WI38 (cell line): ENCODE data around the gene ALK.

Source experiments
- H3K4me3 ChIP-seq: 2 replicates; pipeline ENCODE4 v1.5.1; 2011; ENCODE audit warnings: low read depth, mild to moderate bottlenecking, control low read depth, low read length
- TF ChIP-seq, protein P1 (sequence below): IDR thresholded peaks from 2 replicates; pipeline ENCODE4 v1.5.1; 2012; ENCODE audit warnings: low read depth, mild to moderate bottlenecking, control low read depth, low read length

ALK gene

DNA sequence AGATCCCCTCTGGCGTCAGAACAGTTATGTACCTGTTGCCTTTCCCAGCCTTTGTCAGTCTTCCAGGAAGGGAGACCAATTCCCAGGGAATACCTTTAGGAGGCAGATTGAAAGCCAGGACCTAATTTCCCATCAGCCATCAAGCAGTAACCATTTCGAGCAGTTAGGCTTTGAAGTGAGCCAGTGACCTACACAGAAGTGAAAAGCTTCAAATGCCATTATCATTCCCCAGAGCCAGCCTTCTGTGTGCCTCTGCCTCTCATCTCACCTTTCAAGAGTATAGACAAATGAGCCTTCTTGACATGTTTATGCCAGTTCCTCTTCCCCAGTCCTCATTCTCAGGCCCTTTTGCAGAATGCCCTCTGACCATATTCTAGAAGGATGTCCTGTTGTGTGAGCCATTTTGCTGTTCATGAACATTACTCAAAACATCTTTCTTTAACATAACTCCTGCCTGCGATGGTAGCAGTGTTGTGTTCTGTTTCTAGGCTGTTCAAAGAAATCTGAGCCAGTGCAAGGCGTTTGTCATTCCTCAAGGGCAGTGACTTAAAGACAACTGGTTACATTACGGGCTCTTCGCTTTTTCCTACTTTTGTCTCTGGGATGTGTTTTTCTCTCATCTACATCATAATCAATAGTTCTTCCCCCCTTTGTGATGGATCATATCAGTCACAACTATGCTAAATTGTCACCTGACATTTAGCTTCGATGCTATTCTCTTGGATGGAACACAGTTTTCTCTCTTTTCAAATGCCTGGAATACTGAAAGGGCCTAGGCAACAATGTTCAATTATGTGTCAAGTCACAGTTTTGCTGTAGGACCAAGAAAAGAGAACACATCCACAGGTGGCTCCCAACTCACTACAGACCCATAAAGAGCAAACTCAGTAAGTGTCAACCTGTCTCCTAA is 138.6 kb downstream of the ALK start:
- TF ChIP-seq, protein P1, sequence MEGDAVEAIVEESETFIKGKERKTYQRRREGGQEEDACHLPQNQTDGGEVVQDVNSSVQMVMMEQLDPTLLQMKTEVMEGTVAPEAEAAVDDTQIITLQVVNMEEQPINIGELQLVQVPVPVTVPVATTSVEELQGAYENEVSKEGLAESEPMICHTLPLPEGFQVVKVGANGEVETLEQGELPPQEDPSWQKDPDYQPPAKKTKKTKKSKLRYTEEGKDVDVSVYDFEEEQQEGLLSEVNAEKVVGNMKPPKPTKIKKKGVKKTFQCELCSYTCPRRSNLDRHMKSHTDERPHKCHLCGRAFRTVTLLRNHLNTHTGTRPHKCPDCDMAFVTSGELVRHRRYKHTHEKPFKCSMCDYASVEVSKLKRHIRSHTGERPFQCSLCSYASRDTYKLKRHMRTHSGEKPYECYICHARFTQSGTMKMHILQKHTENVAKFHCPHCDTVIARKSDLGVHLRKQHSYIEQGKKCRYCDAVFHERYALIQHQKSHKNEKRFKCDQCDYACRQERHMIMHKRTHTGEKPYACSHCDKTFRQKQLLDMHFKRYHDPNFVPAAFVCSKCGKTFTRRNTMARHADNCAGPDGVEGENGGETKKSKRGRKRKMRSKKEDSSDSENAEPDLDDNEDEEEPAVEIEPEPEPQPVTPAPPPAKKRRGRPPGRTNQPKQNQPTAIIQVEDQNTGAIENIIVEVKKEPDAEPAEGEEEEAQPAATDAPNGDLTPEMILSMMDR: no peak
- no peak overlapping the region for H3K4me3 ChIP-seq

DNA sequence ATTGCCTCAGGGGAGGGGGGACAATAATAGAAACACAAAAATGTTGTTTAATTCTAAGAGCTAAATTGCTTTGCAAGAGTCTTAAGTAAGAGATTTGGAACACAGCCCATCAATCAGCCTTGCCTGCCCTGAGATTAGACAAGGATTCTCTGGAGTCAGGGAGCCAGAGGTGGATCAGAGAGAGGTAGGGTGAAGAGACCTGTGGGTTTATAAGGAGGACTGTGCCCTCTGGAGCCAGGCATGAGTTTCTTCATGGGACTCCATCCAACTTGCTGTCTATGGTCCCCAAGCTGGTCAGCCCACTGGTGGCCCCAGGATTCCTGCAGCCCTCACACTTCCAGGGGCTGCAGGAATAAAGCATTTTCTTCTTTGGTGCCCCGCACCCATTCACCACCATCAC is 139.3 kb downstream of the ALK start:
- TF ChIP-seq, protein P1: no peak
- no peak overlapping the region for H3K4me3 ChIP-seq

DNA sequence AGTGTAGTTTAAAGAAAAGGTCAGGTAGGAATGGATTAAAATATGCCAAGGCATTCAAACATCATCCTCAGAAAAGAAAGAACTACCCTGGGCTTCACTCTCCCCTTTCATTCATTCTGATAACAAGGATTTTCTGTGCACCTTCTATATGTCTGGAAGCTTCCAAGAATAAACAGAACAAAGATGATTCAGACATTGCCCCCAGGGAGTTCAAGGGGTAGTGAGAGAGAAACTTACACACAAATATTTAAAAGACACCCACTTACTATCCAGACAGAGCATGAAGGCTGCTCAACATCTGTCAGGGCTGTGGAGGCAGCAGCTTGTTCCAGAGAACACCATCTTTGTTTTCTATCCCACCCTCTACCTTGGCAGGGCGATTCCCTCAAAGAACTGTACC is 140.5 kb downstream of the ALK start:
- TF ChIP-seq, protein P1: no peak
- no peak overlapping the region for H3K4me3 ChIP-seq

DNA sequence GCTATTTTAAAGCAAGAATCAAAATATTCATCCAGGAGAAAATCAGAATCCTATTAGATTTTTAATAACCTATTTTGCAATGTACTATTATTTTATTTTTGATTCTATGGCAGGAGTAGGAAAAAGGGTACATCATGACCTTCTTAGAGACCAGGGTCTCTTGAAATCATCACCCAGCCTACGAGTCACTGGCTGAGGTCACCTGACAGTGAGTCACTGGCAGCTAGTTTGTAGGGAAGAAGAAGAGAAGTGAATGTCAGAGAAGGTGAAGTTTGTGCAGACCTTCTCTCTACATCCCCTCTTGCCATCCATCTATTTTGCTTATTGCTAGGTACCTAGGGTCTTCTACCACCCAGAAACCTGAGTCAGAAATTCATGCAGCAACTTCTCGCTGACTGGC is 144.2 kb downstream of the ALK start:
- no peak overlapping the region for H3K4me3 ChIP-seq
- TF ChIP-seq, protein P1: no peak

DNA sequence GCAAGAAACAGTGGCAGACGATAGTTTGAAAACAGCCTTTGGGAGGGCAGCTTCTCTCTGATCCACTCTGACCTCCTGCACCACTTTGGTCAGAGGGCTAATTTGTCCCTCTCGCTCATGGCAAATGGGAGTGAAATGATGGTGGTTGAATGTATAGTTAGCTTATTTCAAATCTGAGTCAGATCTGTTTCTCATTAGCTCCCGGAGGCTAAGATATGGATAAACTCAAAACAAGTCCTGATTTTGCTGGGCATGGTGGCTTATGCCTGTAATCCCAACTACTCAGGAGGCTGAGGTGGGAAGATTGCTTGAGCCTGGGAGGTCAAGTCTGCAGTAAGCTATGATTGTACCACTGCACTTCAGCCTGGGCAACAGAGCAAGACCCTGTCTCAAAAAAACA is 145.0 kb downstream of the ALK start:
- TF ChIP-seq, protein P1: no peak
- H3K4me3 ChIP-seq: no peak overlapping the region

DNA sequence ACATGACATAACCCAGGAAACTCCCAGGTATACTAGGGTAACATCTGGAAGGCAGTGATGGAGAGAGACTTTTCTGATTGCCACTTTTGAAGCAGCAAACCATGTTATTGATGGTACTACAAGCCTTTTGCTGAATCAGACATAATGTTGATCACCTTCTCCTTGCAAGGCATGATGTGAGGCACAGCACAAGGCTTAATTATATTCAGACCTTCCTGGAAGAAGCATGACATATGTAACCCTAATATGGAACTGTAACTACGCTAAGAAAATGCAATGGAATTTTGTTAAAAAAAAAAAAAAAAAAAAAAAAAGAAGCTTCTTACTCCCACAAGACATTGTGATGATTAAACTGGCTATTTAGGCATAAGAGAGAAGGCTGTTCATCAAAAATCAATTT is 145.4 kb downstream of the ALK start:
- no peak overlapping the region for H3K4me3 ChIP-seq
- TF ChIP-seq, protein P1: no peak

DNA sequence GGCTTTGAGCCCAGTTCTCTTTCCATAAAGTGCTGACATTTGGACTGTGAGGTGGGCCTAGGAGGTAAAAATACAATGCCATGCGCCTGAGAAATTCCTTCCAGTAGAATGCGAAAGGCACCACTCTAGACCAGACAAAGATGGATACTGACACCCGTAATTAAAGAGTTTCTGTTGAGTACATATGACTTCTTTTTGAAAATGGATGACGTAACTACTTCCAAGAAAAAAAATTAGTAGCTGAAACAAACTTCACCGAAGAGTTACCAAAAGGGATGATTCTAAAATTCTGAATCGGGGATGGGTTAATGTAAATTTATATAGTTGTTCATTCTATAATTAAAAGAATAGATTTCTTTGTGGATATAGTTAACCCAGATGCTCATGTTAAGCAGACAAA is 146.8 kb downstream of the ALK start:
- H3K4me3 ChIP-seq: no peak overlapping the region
- TF ChIP-seq, protein P1: no peak
